DMS114 treated with DMSO at 0.1 percent for 48 hours (cell line): ENCODE results near the gene ZMYM2.
A peak's percentile ranks its signal among the peaks of the same experiment; 100 is the strongest.

ENCODE experiments used
- DNase-seq: peaks from one replicate; lab custom pipeline; 2025; ENCODE audit not compliant: unreplicated experiment; lab: John Stamatoyannopoulos, UW

The ZMYM2 gene

DNA sequence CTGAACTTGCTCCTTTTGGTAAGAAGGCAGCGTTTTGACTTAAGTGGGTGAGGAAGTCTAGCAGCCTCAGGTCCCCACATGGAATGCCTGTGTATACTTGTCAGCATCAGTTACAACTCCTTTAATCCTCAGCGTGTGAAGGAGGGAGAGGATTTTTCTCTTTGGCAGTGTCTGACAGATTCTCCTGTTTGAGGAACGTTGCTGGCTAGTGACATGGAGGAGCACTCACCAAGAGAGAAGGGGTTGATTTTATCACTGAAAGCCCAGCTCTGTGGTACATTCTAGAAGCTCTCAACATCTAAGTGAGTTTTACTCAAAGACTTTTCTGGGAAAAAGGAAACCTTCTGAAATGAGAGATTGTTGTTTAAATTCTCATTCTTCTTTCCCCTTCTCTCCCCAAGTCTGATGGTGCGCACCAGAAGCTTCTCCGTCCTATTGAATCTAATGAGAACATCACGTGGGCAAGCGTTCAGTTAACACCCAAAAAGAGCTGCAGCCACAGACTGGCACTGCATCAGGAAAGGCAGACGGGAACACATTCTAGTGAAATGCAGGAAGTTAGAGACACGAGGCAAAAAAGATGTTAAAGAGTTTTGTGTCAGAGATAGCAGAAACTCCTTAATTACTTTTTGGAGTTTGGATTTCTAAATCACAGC is 144.1 kb downstream of the ZMYM2 start:
- no peak for DNase-seq

DNA sequence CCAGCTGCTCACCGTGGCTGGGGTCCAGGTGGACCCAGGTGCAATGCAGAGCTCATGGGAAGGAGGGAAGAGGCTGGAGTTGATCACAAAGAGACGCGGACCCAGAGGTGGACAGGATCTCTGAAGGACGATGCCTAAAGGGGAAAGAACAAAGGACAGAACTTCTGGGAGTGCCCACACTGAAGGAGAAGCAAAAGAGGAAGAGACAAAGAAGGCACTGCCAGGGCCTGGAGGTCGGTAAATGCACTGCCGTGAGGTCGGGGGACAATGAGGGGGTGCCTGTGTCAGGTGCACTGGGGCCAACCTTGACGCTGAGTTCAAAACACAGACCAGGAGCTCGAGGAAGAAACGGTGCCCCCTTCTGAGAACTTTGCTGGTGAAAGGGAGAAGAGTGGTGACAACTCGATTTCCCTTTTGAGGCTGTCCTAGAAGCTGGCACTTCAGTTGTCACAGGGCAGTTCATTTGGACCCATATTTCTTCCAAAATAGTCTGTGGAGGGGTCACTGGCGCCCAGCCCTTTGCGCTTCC is 146.7 kb downstream of the ZMYM2 start:
- DNase-seq, result no peak

GRCh38 chr13:20106742-20107141 is 148.2 kb downstream of the ZMYM2 start:
- DNase-seq, result no peak

- no peak for DNase-seq
Observed at GRCh38 chr13:20109037-20109436, 150.5 kb downstream of the ZMYM2 start.

GRCh38 chr13:20114066-20114610 is 155.6 kb downstream of the ZMYM2 start:
- no peak for DNase-seq

GRCh38 chr13:20116213-20116612 is 157.7 kb downstream of the ZMYM2 start:
- no peak for DNase-seq

- no peak for DNase-seq
Observed at GRCh38 chr13:20118268-20119140, 160.0 kb downstream of the ZMYM2 start.

GRCh38 chr13:20119960-20120359 is 161.4 kb downstream of the ZMYM2 start:
- no peak for DNase-seq

DNA sequence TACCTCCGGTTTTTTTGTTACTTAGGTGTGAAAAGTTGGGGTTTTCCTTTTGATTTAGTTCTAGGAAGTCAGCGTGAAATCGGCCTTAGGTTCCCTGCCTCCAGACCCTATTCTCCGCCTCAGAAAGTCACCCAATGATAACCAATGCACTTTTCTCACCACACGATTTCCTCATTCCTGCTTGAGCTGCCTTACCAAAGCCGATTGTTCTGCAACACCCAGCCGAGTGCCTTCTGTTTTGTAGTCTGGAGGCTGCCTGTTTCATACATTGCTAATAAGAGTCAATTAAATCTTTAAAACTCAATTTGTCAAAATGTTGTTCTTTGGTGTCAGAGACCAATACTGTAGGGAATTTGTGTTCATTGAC is 162.6 kb downstream of the ZMYM2 start:
- DNase-seq, result no peak

- no peak for DNase-seq
Observed at GRCh38 chr13:20124303-20124702, 165.8 kb downstream of the ZMYM2 start.

DNA sequence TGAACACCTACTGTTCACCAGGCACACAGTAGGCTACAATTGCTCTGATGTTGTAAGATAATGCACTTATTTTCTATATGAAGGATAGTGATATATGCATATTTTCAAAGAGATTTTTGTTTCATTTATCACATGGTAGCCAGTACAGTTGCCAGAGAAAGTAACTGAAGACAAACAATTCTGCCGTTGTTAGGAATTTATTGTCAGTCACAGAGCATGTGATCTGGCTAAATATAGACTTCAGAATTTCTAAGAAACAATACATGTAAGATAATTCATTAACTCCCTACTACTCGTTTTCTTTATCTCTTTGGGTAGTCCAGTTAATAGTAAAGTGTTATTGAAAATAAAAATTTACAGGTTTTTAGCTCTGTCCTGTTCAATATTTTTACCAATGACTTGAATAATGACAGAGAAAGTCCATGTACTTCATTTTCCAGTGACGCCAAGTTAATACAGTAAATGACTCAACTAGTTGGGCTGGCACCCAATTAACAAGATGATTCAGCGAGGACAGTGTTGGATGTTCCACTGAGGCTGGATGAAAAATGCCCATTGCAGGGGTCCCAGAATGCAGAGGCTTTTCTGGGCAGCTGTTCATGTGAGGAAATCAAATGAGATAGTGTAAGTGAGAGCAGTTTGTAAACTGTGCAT is 166.7 kb downstream of the ZMYM2 start:
- DNase-seq, result no peak

DNA sequence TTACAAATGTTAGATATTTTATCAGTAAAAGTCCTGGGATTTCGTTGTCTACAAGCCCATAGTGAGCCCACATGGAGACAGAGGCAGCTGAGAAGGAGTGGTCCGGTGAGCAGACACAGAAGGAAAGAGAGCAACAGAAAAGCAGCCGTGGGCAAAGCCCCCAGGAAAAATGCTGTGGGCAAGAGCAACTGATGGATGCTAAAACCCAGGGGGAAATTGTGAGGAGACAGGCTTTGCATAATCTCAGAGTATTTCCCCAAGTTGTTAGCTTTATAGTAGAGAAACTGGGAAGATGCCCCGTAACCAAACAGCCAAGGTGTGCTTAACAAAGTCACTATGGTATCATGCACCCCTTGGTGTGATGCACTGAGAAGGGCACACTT is 167.2 kb downstream of the ZMYM2 start:
- DNase-seq, result no peak

DNA sequence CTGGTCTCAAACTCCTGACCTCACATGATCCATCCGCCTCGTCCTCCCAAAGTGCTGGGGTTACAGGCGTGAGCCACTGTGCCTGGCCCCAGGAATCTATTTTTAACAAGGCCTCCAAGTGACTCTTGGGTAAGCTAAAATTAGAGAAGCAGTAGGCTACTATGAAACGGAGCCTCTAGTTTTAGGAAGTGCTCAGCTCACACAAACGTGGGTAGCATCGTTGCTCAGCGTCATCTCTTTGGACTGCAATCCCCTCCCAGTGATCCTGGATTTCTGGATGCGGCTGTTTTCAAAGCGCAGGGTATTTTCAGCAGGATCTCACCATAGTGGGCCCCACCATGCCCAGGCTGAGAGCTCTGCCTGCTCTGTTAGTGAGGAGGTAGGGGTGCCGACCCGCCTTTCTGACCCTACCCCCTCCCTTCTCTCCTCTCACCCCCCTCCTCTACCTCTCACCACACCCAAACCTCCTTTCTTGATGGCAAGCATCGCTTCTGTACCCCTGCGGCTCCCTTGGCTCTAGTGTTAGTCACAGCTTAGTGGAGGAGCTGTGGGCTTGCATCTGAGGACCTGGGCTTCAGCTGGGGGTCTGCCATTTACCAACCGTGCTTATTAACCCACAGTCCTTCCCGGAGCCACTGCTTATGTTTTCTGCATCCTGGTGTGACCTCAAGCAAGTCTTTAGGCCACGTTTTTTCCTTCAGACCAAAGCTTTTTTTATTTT is 168.2 kb downstream of the ZMYM2 start:
- no peak for DNase-seq

DNA sequence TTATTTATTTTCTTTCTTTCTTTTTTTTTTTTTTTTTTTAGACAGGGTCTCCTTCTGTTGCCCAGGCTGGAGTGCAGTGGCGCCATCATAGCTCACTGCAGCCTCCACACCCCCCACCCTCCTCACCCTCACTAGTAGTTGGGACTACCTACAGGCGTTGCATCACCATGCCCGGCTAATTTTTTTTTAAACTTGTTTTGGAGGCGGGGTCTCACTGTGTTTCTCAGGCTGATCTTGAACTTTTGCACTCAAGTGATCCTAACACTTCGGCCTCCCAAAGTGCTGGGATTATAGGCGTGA is 168.7 kb downstream of the ZMYM2 start:
- peak; percentile 4 for DNase-seq

GRCh38 chr13:20127562-20128458 is 169.3 kb downstream of the ZMYM2 start:
- DNase-seq, result peak; percentile 15

GRCh38 chr13:20128459-20128931 is 170.0 kb downstream of the ZMYM2 start:
- no peak for DNase-seq

DNA sequence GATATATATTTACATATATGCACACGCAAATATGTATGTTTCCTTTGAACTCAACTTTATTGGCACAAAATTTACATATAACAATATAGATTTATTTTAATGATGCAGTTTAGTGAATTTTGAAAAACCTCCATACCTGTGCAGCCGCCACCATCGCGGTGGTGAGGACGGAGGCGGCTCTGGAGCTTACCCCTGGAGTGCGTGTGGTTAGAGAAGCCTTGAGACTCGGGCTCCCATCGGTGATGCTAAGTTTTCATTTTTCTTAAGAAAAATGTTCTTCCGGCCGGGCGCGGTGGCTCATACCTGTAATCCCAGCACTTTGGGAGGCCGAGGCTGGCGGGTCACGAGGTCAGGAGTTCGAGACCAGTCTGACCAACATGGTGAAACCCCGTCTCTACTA is 170.5 kb downstream of the ZMYM2 start:
- DNase-seq, result no peak

- no peak for DNase-seq
Observed at GRCh38 chr13:20130012-20130411, 171.5 kb downstream of the ZMYM2 start.

DNA sequence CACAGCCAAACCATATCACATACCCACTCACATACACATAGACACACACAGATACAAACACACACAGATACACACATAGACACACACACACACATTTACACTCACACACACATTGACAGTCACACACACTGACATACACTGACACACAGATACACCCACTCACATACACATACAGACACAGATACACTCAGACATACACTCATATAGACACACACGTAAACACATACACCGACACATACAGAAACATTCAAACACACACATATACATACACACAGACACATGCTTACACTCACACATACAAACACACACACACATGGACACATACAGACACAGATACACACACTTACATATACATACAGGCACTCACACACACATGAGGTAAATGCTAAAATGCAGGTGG is 172.1 kb downstream of the ZMYM2 start:
- DNase-seq, result no peak
